H1 (cell line): Measurements from ENCODE around the gene LIMK2. TPM values are rescaled to one million over a fixed set of nuclear protein-coding genes. Genes with fewer than 3 reads are reported as not detected.

ENCODE experiments used
- CTCF ChIA-PET: fragments of 300-600 bp; sonication (Branson Sonifier 250); formaldehyde crosslinking; loops from one replicate; lab custom pipeline; 2021; ENCODE audit not compliant: partially characterized antibody; lab: Charles Lee
- POLR2A ChIA-PET: fragments of 300-600 bp; sonication (Branson Sonifier 250); formaldehyde crosslinking; loops from one replicate; lab custom pipeline; 2021; ENCODE audit warnings: inconsistent platforms; ENCODE audit not compliant: partially characterized antibody; lab: Charles Lee
- DNase-seq, 2 experiments: peaks; one replicate each; pipeline versions ENCODE4 v3.0.0 to v3.0.0-alpha.2; 2010 to 2022; ENCODE audit warnings: low spot score in 2 of 2, low read depth in 1 of 2, mixed read lengths in 1 of 2
- FAIRE-seq: peaks from 2 replicates; lab custom pipeline; 2011; peaks lifted over from hg19 to GRCh38; lab: Jason Lieb, UNC
- H2AFZ ChIP-seq: 2 replicates; pipeline ENCODE4 v1.8.1; 2012; ENCODE audit warnings: low read length, inconsistent platforms
- H2AK5ac ChIP-seq: 2 replicates; pipeline ENCODE4 v1.6.1; 2013; ENCODE audit warnings: low read depth, low read length
- H2BK120ac ChIP-seq: replicated peaks from 2 replicates; pipeline ENCODE3; 2013; ENCODE audit warnings: low read depth, low read length, inconsistent platforms
- H2BK12ac ChIP-seq: 2 replicates; pipeline ENCODE4 v1.6.1; 2013; ENCODE audit warnings: low read depth, low read length
- H2BK15ac ChIP-seq: 2 replicates; pipeline ENCODE4 v1.6.1; 2013; ENCODE audit warnings: low read length
- H2BK20ac ChIP-seq: 2 replicates; pipeline ENCODE4 v1.6.1; 2013; ENCODE audit warnings: low read length
- H2BK5ac ChIP-seq: 2 replicates; pipeline ENCODE4 v1.6.1; 2013; ENCODE audit warnings: low read depth, low read length
- H3K14ac ChIP-seq: 2 replicates; pipeline ENCODE4 v1.6.1; 2013; ENCODE audit warnings: inconsistent platforms; ENCODE audit not compliant: insufficient read length
- H3K18ac ChIP-seq: 2 replicates; pipeline ENCODE4 v1.6.1; 2013; ENCODE audit warnings: low read length; ENCODE audit errors: extremely low read depth
- H3K23ac ChIP-seq: 2 replicates; pipeline ENCODE4 v1.6.1; 2013; ENCODE audit warnings: inconsistent platforms; ENCODE audit not compliant: insufficient read length
- H3K23me2 ChIP-seq: 2 replicates; pipeline ENCODE4 v1.6.1; 2013; ENCODE audit warnings: low read depth, low read length
- H3K27ac ChIP-seq: 2 replicates; pipeline ENCODE4 v1.6.1; 2011; ENCODE audit warnings: low read depth, low read length, inconsistent platforms
- H3K27me3 ChIP-seq, 4 experiments: replicated peaks in 1 of 4; 1 replicate in 1 of 4; 2 replicates in 3 of 4; pipeline versions ENCODE4 v1.6.1 to v1.8.1; 2011 to 2013; ENCODE audit warnings: low read length in 3 of 4, mild to moderate bottlenecking in 3 of 4, inconsistent platforms in 2 of 4, mixed read lengths in 2 of 4, moderate library complexity in 1 of 4; ENCODE audit not compliant: control insufficient read depth in 3 of 4, insufficient read depth in 3 of 4; ENCODE audit errors: extremely low read depth in 1 of 4
- H3K36me3 ChIP-seq, 4 experiments: 2 replicates each; pipeline versions ENCODE4 v1.6.1 to v1.8.1; 2011 to 2013; ENCODE audit warnings: mild to moderate bottlenecking in 4 of 4, low read length in 3 of 4, moderate library complexity in 2 of 4, control low read depth in 1 of 4, inconsistent platforms in 1 of 4; ENCODE audit not compliant: insufficient read depth in 4 of 4, control insufficient read depth in 2 of 4
- H3K4ac ChIP-seq: replicated peaks from 2 replicates; pipeline ENCODE3; 2013; ENCODE audit warnings: low read length, low read depth, mixed read lengths, inconsistent platforms; ENCODE audit not compliant: insufficient read length
- H3K4me1 ChIP-seq, 4 experiments: replicated peaks in 1 of 4; 1 replicate in 1 of 4; 2 replicates in 3 of 4; pipeline versions ENCODE4 v1.6.1 to v1.8.1; 2011 to 2013; ENCODE audit warnings: low read length in 3 of 4, inconsistent platforms in 2 of 4, mixed read lengths in 1 of 4; ENCODE audit not compliant: insufficient read depth in 4 of 4, control insufficient read depth in 3 of 4
- H3K4me2 ChIP-seq, 2 experiments: 2 replicates each; pipeline versions ENCODE4 v1.6.1 to v1.8.1; 2011 to 2013; ENCODE audit warnings: low read depth in 2 of 2, low read length in 2 of 2, control low read depth in 1 of 2, inconsistent platforms in 1 of 2, mild to moderate bottlenecking in 1 of 2; ENCODE audit not compliant: insufficient read depth in 1 of 2
- H3K4me3 ChIP-seq, 4 experiments: fragments of 200-600, 300-600 bp in 1 of 4; sonication (generic), shearing (Covaris generic), sonication (Bioruptor Twin) in 1 of 4; 2 replicates each; pipeline versions ENCODE4 v1.5.1 to v1.8.1; 2011 to 2016; ENCODE audit warnings: low read length in 4 of 4, low read depth in 3 of 4, control low read depth in 2 of 4, inconsistent platforms in 2 of 4, mild to moderate bottlenecking in 2 of 4, mixed read lengths in 1 of 4, moderate library complexity in 1 of 4; ENCODE audit not compliant: insufficient read depth in 2 of 4; ENCODE audit errors: extremely low read depth in 1 of 4
- H3K56ac ChIP-seq: replicated peaks from 2 replicates; pipeline ENCODE3; 2013; ENCODE audit warnings: low read depth, mild to moderate bottlenecking, mixed read lengths, low read length, inconsistent platforms; ENCODE audit not compliant: insufficient read length
- H3K79me1 ChIP-seq: 2 replicates; pipeline ENCODE4 v1.6.1; 2013; ENCODE audit warnings: low read depth, low read length, control low read depth
- H3K79me2 ChIP-seq, 2 experiments: 2 replicates each; pipeline versions ENCODE4 v1.6.1 to v1.8.1; 2012 to 2013; ENCODE audit warnings: low read length in 2 of 2, mild to moderate bottlenecking in 2 of 2, inconsistent platforms in 1 of 2; ENCODE audit not compliant: insufficient read depth in 2 of 2, control insufficient read depth in 1 of 2
- H3K9ac ChIP-seq, 4 experiments: replicated peaks in 1 of 4; 1 replicate in 1 of 4; 2 replicates in 3 of 4; pipeline versions ENCODE4 v1.6.1 to v1.8.1; 2011 to 2013; ENCODE audit warnings: low read depth in 3 of 4, low read length in 3 of 4, control low read depth in 2 of 4, mild to moderate bottlenecking in 2 of 4, moderate library complexity in 2 of 4, inconsistent platforms in 1 of 4; ENCODE audit errors: extremely low read depth in 1 of 4
- H3K9me3 ChIP-seq, 2 experiments: 2 replicates each; pipeline versions ENCODE4 v1.6.1 to v1.8.1; 2012 to 2013; ENCODE audit warnings: mild to moderate bottlenecking in 2 of 2, moderate library complexity in 2 of 2, control low read depth in 1 of 2, inconsistent platforms in 1 of 2, low read depth in 1 of 2, low read length in 1 of 2, mixed read lengths in 1 of 2; ENCODE audit not compliant: insufficient read depth in 2 of 2
- H4K20me1 ChIP-seq, 2 experiments: replicated peaks in 1 of 2; 2 replicates each; pipeline versions ENCODE3 to v1.8.1; 2011 to 2013; ENCODE audit warnings: inconsistent platforms in 2 of 2, low read length in 2 of 2, mild to moderate bottlenecking in 1 of 2; ENCODE audit not compliant: insufficient read depth in 2 of 2, control insufficient read depth in 1 of 2
- H4K5ac ChIP-seq: 2 replicates; pipeline ENCODE4 v1.6.1; 2013; ENCODE audit warnings: low read length, low read depth, mixed read lengths, inconsistent platforms; ENCODE audit not compliant: insufficient read length
- H4K8ac ChIP-seq: 2 replicates; pipeline ENCODE4 v1.8.0; 2013; ENCODE audit warnings: mild to moderate bottlenecking, moderate library complexity, low read length, inconsistent platforms; ENCODE audit not compliant: insufficient read depth; ENCODE audit errors: extremely low read depth
- H4K91ac ChIP-seq: replicated peaks from 2 replicates; pipeline ENCODE3; 2013; ENCODE audit warnings: low read length, mixed read lengths, inconsistent platforms; ENCODE audit not compliant: insufficient read length
- HDAC2 ChIP-seq, 2 experiments: fragments of 300-600 bp in 1 of 2; sonication (generic) in 1 of 2; IDR thresholded peaks; 2 replicates each; pipeline ENCODE4 v1.6.1; 2011 to 2012; ENCODE audit warnings: low read depth in 2 of 2, low read length in 2 of 2, mild to moderate bottlenecking in 2 of 2, moderate library complexity in 2 of 2, borderline replicate concordance in 1 of 2, inconsistent platforms in 1 of 2
- POLR2AphosphoS5 ChIP-seq: IDR thresholded peaks from 2 replicates; pipeline ENCODE4 v1.6.1; 2011; ENCODE audit warnings: low read depth, low read length
- SIX5 ChIP-seq: IDR thresholded peaks from 2 replicates; pipeline ENCODE4 v1.6.1; 2011; ENCODE audit warnings: mild to moderate bottlenecking, low read depth, low read length
- TEAD4 ChIP-seq: IDR thresholded peaks from 2 replicates; pipeline ENCODE4 v1.6.1; 2012; ENCODE audit warnings: low read depth, low read length, inconsistent platforms, mixed read lengths
- YY1 ChIP-seq: IDR thresholded peaks from 2 replicates; pipeline ENCODE4 v1.6.1; 2011; ENCODE audit warnings: low read depth, mild to moderate bottlenecking, low read length
- ZNF274 ChIP-seq: IDR thresholded peaks from 2 replicates; pipeline ENCODE4 v1.7.0; 2012; ENCODE audit warnings: low read length, borderline replicate concordance; ENCODE audit errors: extremely low read depth
- WGBS, 2 experiments: shearing (Covaris generic) in 1 of 2; methylation state at CpG; one replicate each; pipeline versions ENCODE4 v1.1.6 to v1.1.7; 2013 to 2015; ENCODE audit warnings: low lambda C conversion rate in 2 of 2, mixed read lengths in 2 of 2, inconsistent platforms in 1 of 2, low coverage in 1 of 2, missing lambda C conversion rate in 1 of 2; ENCODE audit not compliant: insufficient replicate concordance in 2 of 2, insufficient coverage in 1 of 2, insufficient read length in 1 of 2; ENCODE audit errors: extremely low coverage in 1 of 2, missing lambda C conversion rate in 1 of 2; 5-methylcytosine and 5-hydroxymethylcytosine counted together
- polyA plus RNA-seq, 7 experiments: library from polyadenylated mRNA; depleted of rRNA in 3 of 7; stranded (reverse) in 5 of 7; unstranded in 2 of 7; fragments of >200 nt in 5 of 7; fragments of 200-250 nt in 2 of 7; gene quantifications; 1 replicate in 5 of 7; 2 replicates in 1 of 7; 4 replicates in 1 of 7; pipeline versions ENCODE4 v1.2.1 to v1.2.3, GENCODE V29; 2011 to 2013; ENCODE audit warnings: missing spikeins in 2 of 7, mixed read lengths in 2 of 7
- total RNA-seq: library from RNA; stranded (reverse); fragmentation: NEBNext Ultra II Directional; extraction: Animal tissue kit (Norgen Biotek cat#: 25700); gene quantifications from 2 replicates; pipeline ENCODE4 v1.2.1, GENCODE V29; 2021
- TF ChIP-seq, protein P1 (sequence below): IDR thresholded peaks from 2 replicates; pipeline ENCODE4 v1.6.1; 2012; ENCODE audit warnings: inconsistent platforms

The LIMK2 gene
- total and polyA plus RNA-seq, 2 of the 8 experiments (the other 6 are each of a cell fraction or from before 2014, with no cell fraction given): 13.2 to 37.6 TPM

DNA sequence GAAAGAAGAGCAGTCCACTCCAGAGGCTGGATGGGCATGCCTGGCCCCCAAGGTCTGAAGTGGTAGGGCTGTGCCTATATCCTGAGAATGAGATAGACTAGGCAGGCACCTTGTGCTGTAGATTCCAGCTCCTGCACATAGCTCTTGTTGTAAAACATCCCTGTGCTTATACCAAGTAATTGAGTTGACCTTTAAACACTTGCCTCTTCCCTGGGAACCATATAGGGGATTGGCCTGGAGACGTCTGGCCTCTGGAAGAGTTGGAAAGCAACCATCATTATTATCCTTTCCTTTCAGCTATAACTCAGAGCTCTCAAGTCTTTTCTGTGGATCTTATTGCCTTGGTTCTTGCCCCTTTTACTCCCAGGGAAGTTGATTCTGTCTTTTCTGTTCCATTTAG lies 15.1 kb downstream of the LIMK2 start:
- peaks cover 5 to 11% of the 10 kb centered on the region in 2 experiments for H4K20me1 ChIP-seq
- TF ChIP-seq ZNF274 (no peak), POLR2AphosphoS5 (no peak), YY1 (no peak), SIX5 (no peak), TEAD4 (no peak), HDAC2 (IDR thresholded peaks at IDR 0.05; ENCODE audit: borderline replicate concordance in 1 of 2, low read depth in 2 of 2, low read length in 2 of 2) (no peak)
- TF ChIP-seq, protein P1, sequence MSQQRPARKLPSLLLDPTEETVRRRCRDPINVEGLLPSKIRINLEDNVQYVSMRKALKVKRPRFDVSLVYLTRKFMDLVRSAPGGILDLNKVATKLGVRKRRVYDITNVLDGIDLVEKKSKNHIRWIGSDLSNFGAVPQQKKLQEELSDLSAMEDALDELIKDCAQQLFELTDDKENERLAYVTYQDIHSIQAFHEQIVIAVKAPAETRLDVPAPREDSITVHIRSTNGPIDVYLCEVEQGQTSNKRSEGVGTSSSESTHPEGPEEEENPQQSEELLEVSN: no peak
- CTCF ChIA-PET: interaction anchor here (1.1 to 7.9 kb wide), 8 partner anchors 8 to 123 kb away, joined by 3 to 77 read pairs (median 5); partner anchors contain the start of gene LIMK2
- H4K91ac ChIP-seq: no peak overlapping the region
- H3K79me1 ChIP-seq: peaks cover 12% of the 10 kb centered on the region
- no peak overlapping the region for H3K27ac ChIP-seq
- H3K14ac ChIP-seq: no peak overlapping the region
- H2BK12ac ChIP-seq: no peak overlapping the region
- H3K9ac ChIP-seq: no peak overlapping the region
- no peak overlapping the region for H3K56ac ChIP-seq
- H3K23ac ChIP-seq: no peak overlapping the region
- POLR2A ChIA-PET: interaction anchor here (1.2 to 2.9 kb wide), 2 partner anchors 21 to 111 kb away, joined by 4 to 7 read pairs; no protein-coding TSS in a partner anchor
- no peaks in the 10 kb centered on the region for H3K23me2 ChIP-seq
- H3K4me1 ChIP-seq: peaks cover 0 to 5% (median 2%) of the 10 kb centered on the region in 4 experiments; a peak in 4 of 7 replicates
- H3K4me2 ChIP-seq: no peak overlapping the region
- no peak overlapping the region for H2BK15ac ChIP-seq
- H3K4me3 ChIP-seq: no peak overlapping the region
- H2BK5ac ChIP-seq: no peak overlapping the region
- peaks cover 0 to 12% (median 4%) of the 10 kb centered on the region in 4 experiments; a peak in 5 of 8 replicates for H3K36me3 ChIP-seq
- H2AK5ac ChIP-seq: no peak overlapping the region
- DNase-seq (no peak), FAIRE-seq (no peak)
- H2BK20ac ChIP-seq: no peak overlapping the region
- no peak overlapping the region for H3K4ac ChIP-seq
- no peak overlapping the region for H4K8ac ChIP-seq
- H3K79me2 ChIP-seq: peaks cover 3 to 29% of the 10 kb centered on the region in 2 experiments; a peak in 3 of 4 replicates
- no peak overlapping the region for H4K5ac ChIP-seq
- no peak overlapping the region for H3K18ac ChIP-seq
- H3K27me3 ChIP-seq: no peaks in the 10 kb centered on the region
- H2AFZ ChIP-seq: no peak overlapping the region
- 74% methylated on average over 1 of the region's 1 CpG; no CpG with 5 or more reads in 1 of the 2 experiments for WGBS, 2 experiments
- H2BK120ac ChIP-seq: no peak overlapping the region
- no peaks in the 10 kb centered on the region for H3K9me3 ChIP-seq
